H1 (cell line): ENCODE measurements around the gene IL1A. TPM values are rescaled to one million over a fixed set of nuclear protein-coding genes. Genes with fewer than 3 reads are reported as not detected.

ENCODE experiments used
- CTCF ChIA-PET: fragments of 300-600 bp; sonication (Branson Sonifier 250); formaldehyde crosslinking; loops from one replicate; lab custom pipeline; 2021; ENCODE audit not compliant: partially characterized antibody; lab: Charles Lee
- POLR2A ChIA-PET: fragments of 300-600 bp; sonication (Branson Sonifier 250); formaldehyde crosslinking; loops from one replicate; lab custom pipeline; 2021; ENCODE audit warnings: inconsistent platforms; ENCODE audit not compliant: partially characterized antibody; lab: Charles Lee
- DNase-seq, 2 experiments: peaks; one replicate each; pipeline versions ENCODE4 v3.0.0 to v3.0.0-alpha.2; 2010 to 2022; ENCODE audit warnings: low spot score in 2 of 2, low read depth in 1 of 2, mixed read lengths in 1 of 2
- FAIRE-seq: peaks from 2 replicates; lab custom pipeline; 2011; peaks lifted over from hg19 to GRCh38; lab: Jason Lieb, UNC
- H2AFZ ChIP-seq: 2 replicates; pipeline ENCODE4 v1.8.1; 2012; ENCODE audit warnings: low read length, inconsistent platforms
- H2AK5ac ChIP-seq: 2 replicates; pipeline ENCODE4 v1.6.1; 2013; ENCODE audit warnings: low read depth, low read length
- H2BK120ac ChIP-seq: replicated peaks from 2 replicates; pipeline ENCODE3; 2013; ENCODE audit warnings: low read depth, low read length, inconsistent platforms
- H2BK12ac ChIP-seq: 2 replicates; pipeline ENCODE4 v1.6.1; 2013; ENCODE audit warnings: low read depth, low read length
- H2BK15ac ChIP-seq: 2 replicates; pipeline ENCODE4 v1.6.1; 2013; ENCODE audit warnings: low read length
- H2BK20ac ChIP-seq: 2 replicates; pipeline ENCODE4 v1.6.1; 2013; ENCODE audit warnings: low read length
- H2BK5ac ChIP-seq: 2 replicates; pipeline ENCODE4 v1.6.1; 2013; ENCODE audit warnings: low read depth, low read length
- H3K14ac ChIP-seq: 2 replicates; pipeline ENCODE4 v1.6.1; 2013; ENCODE audit warnings: inconsistent platforms; ENCODE audit not compliant: insufficient read length
- H3K18ac ChIP-seq: 2 replicates; pipeline ENCODE4 v1.6.1; 2013; ENCODE audit warnings: low read length; ENCODE audit errors: extremely low read depth
- H3K23ac ChIP-seq: 2 replicates; pipeline ENCODE4 v1.6.1; 2013; ENCODE audit warnings: inconsistent platforms; ENCODE audit not compliant: insufficient read length
- H3K23me2 ChIP-seq: 2 replicates; pipeline ENCODE4 v1.6.1; 2013; ENCODE audit warnings: low read depth, low read length
- H3K27ac ChIP-seq: 2 replicates; pipeline ENCODE4 v1.6.1; 2011; ENCODE audit warnings: low read depth, low read length, inconsistent platforms
- H3K27me3 ChIP-seq, 4 experiments: replicated peaks in 1 of 4; 1 replicate in 1 of 4; 2 replicates in 3 of 4; pipeline versions ENCODE4 v1.6.1 to v1.8.1; 2011 to 2013; ENCODE audit warnings: low read length in 3 of 4, mild to moderate bottlenecking in 3 of 4, inconsistent platforms in 2 of 4, mixed read lengths in 2 of 4, moderate library complexity in 1 of 4; ENCODE audit not compliant: control insufficient read depth in 3 of 4, insufficient read depth in 3 of 4; ENCODE audit errors: extremely low read depth in 1 of 4
- H3K36me3 ChIP-seq, 4 experiments: 2 replicates each; pipeline versions ENCODE4 v1.6.1 to v1.8.1; 2011 to 2013; ENCODE audit warnings: mild to moderate bottlenecking in 4 of 4, low read length in 3 of 4, moderate library complexity in 2 of 4, control low read depth in 1 of 4, inconsistent platforms in 1 of 4; ENCODE audit not compliant: insufficient read depth in 4 of 4, control insufficient read depth in 2 of 4
- H3K4ac ChIP-seq: replicated peaks from 2 replicates; pipeline ENCODE3; 2013; ENCODE audit warnings: low read length, low read depth, mixed read lengths, inconsistent platforms; ENCODE audit not compliant: insufficient read length
- H3K4me1 ChIP-seq, 4 experiments: replicated peaks in 1 of 4; 1 replicate in 1 of 4; 2 replicates in 3 of 4; pipeline versions ENCODE4 v1.6.1 to v1.8.1; 2011 to 2013; ENCODE audit warnings: low read length in 3 of 4, inconsistent platforms in 2 of 4, mixed read lengths in 1 of 4; ENCODE audit not compliant: insufficient read depth in 4 of 4, control insufficient read depth in 3 of 4
- H3K4me2 ChIP-seq, 2 experiments: 2 replicates each; pipeline versions ENCODE4 v1.6.1 to v1.8.1; 2011 to 2013; ENCODE audit warnings: low read depth in 2 of 2, low read length in 2 of 2, control low read depth in 1 of 2, inconsistent platforms in 1 of 2, mild to moderate bottlenecking in 1 of 2; ENCODE audit not compliant: insufficient read depth in 1 of 2
- H3K4me3 ChIP-seq, 4 experiments: fragments of 200-600, 300-600 bp in 1 of 4; sonication (generic), shearing (Covaris generic), sonication (Bioruptor Twin) in 1 of 4; 2 replicates each; pipeline versions ENCODE4 v1.5.1 to v1.8.1; 2011 to 2016; ENCODE audit warnings: low read length in 4 of 4, low read depth in 3 of 4, control low read depth in 2 of 4, inconsistent platforms in 2 of 4, mild to moderate bottlenecking in 2 of 4, mixed read lengths in 1 of 4, moderate library complexity in 1 of 4; ENCODE audit not compliant: insufficient read depth in 2 of 4; ENCODE audit errors: extremely low read depth in 1 of 4
- H3K56ac ChIP-seq: replicated peaks from 2 replicates; pipeline ENCODE3; 2013; ENCODE audit warnings: low read depth, mild to moderate bottlenecking, mixed read lengths, low read length, inconsistent platforms; ENCODE audit not compliant: insufficient read length
- H3K79me1 ChIP-seq: 2 replicates; pipeline ENCODE4 v1.6.1; 2013; ENCODE audit warnings: low read depth, low read length, control low read depth
- H3K79me2 ChIP-seq, 2 experiments: 2 replicates each; pipeline versions ENCODE4 v1.6.1 to v1.8.1; 2012 to 2013; ENCODE audit warnings: low read length in 2 of 2, mild to moderate bottlenecking in 2 of 2, inconsistent platforms in 1 of 2; ENCODE audit not compliant: insufficient read depth in 2 of 2, control insufficient read depth in 1 of 2
- H3K9ac ChIP-seq, 4 experiments: replicated peaks in 1 of 4; 1 replicate in 1 of 4; 2 replicates in 3 of 4; pipeline versions ENCODE4 v1.6.1 to v1.8.1; 2011 to 2013; ENCODE audit warnings: low read depth in 3 of 4, low read length in 3 of 4, control low read depth in 2 of 4, mild to moderate bottlenecking in 2 of 4, moderate library complexity in 2 of 4, inconsistent platforms in 1 of 4; ENCODE audit errors: extremely low read depth in 1 of 4
- H3K9me3 ChIP-seq, 2 experiments: 2 replicates each; pipeline versions ENCODE4 v1.6.1 to v1.8.1; 2012 to 2013; ENCODE audit warnings: mild to moderate bottlenecking in 2 of 2, moderate library complexity in 2 of 2, control low read depth in 1 of 2, inconsistent platforms in 1 of 2, low read depth in 1 of 2, low read length in 1 of 2, mixed read lengths in 1 of 2; ENCODE audit not compliant: insufficient read depth in 2 of 2
- H4K20me1 ChIP-seq, 2 experiments: replicated peaks in 1 of 2; 2 replicates each; pipeline versions ENCODE3 to v1.8.1; 2011 to 2013; ENCODE audit warnings: inconsistent platforms in 2 of 2, low read length in 2 of 2, mild to moderate bottlenecking in 1 of 2; ENCODE audit not compliant: insufficient read depth in 2 of 2, control insufficient read depth in 1 of 2
- H4K5ac ChIP-seq: 2 replicates; pipeline ENCODE4 v1.6.1; 2013; ENCODE audit warnings: low read length, low read depth, mixed read lengths, inconsistent platforms; ENCODE audit not compliant: insufficient read length
- H4K8ac ChIP-seq: 2 replicates; pipeline ENCODE4 v1.8.0; 2013; ENCODE audit warnings: mild to moderate bottlenecking, moderate library complexity, low read length, inconsistent platforms; ENCODE audit not compliant: insufficient read depth; ENCODE audit errors: extremely low read depth
- H4K91ac ChIP-seq: replicated peaks from 2 replicates; pipeline ENCODE3; 2013; ENCODE audit warnings: low read length, mixed read lengths, inconsistent platforms; ENCODE audit not compliant: insufficient read length
- BRCA1 ChIP-seq: IDR thresholded peaks from 2 replicates; pipeline ENCODE4 v1.6.1; 2012; ENCODE audit warnings: low read depth, low read length, improper control_type of control experiment
- CBX5 ChIP-seq: fragments of 300-800, 300-1000 bp; sonication (generic); IDR thresholded peaks from 2 replicates; pipeline ENCODE4 v1.7.1; 2016; ENCODE audit warnings: antibody characterized with exemption, low read length, low read depth
- EGR1 ChIP-seq: IDR thresholded peaks from 2 replicates; pipeline ENCODE4 v1.6.1; 2011; ENCODE audit warnings: low read depth, low read length, borderline replicate concordance
- FOSL1 ChIP-seq: IDR thresholded peaks from 2 replicates; pipeline ENCODE4 v1.6.1; 2011; ENCODE audit warnings: mild to moderate bottlenecking, low read depth, low read length, moderate library complexity; ENCODE audit not compliant: insufficient read depth
- GABPA ChIP-seq: IDR thresholded peaks from 2 replicates; pipeline ENCODE4 v1.6.1; 2011; ENCODE audit warnings: mild to moderate bottlenecking, low read length, moderate library complexity, borderline replicate concordance; ENCODE audit not compliant: insufficient read depth
- GTF2F1 ChIP-seq: IDR thresholded peaks from 2 replicates; pipeline ENCODE4 v1.6.1; 2012; ENCODE audit warnings: low read depth, low read length, improper control_type of control experiment, borderline replicate concordance
- KDM4A ChIP-seq: IDR thresholded peaks from one replicate; pipeline ENCODE4 v1.7.1; 2012; ENCODE audit warnings: low read depth, mild to moderate bottlenecking, moderate library complexity, low read length, inconsistent platforms; ENCODE audit not compliant: severe bottlenecking
- RAD21 ChIP-seq, 2 experiments: IDR thresholded peaks in 1 of 2; conservative IDR thresholded peaks in 1 of 2; 2 replicates each; pipeline ENCODE4 v1.6.1; 2011; ENCODE audit warnings: low read depth in 2 of 2, low read length in 2 of 2, improper control_type of control experiment in 1 of 2, inconsistent platforms in 1 of 2, mild to moderate bottlenecking in 1 of 2, moderate library complexity in 1 of 2
- RBBP5 ChIP-seq: IDR thresholded peaks from 2 replicates; pipeline ENCODE4 v1.7.1; 2012; ENCODE audit warnings: low read depth, mild to moderate bottlenecking, inconsistent platforms, low read length, moderate library complexity, borderline replicate concordance
- RXRA ChIP-seq: IDR thresholded peaks from 2 replicates; pipeline ENCODE4 v1.6.1; 2011; ENCODE audit warnings: low read depth, mild to moderate bottlenecking, low read length, moderate library complexity; ENCODE audit not compliant: insufficient read depth
- SP1 ChIP-seq: IDR thresholded peaks from 2 replicates; pipeline ENCODE4 v1.6.1; 2011; ENCODE audit warnings: low read depth, low read length
- SP4 ChIP-seq: IDR thresholded peaks from 2 replicates; pipeline ENCODE4 v1.6.1; 2012; ENCODE audit warnings: low read length, inconsistent platforms
- SUZ12 ChIP-seq: fragments of 200-600 bp; sonication (generic); IDR thresholded peaks from 2 replicates; pipeline ENCODE4 v1.6.1; 2012; ENCODE audit warnings: mild to moderate bottlenecking, inconsistent platforms, low read length, moderate library complexity, mixed read lengths
- TBP ChIP-seq: IDR thresholded peaks from 2 replicates; pipeline ENCODE4 v1.6.1; 2011; ENCODE audit warnings: low read depth, low read length, improper control_type of control experiment
- YY1 ChIP-seq: IDR thresholded peaks from 2 replicates; pipeline ENCODE4 v1.6.1; 2011; ENCODE audit warnings: low read depth, mild to moderate bottlenecking, low read length
- WGBS, 2 experiments: shearing (Covaris generic) in 1 of 2; methylation state at CpG; one replicate each; pipeline versions ENCODE4 v1.1.6 to v1.1.7; 2013 to 2015; ENCODE audit warnings: low lambda C conversion rate in 2 of 2, mixed read lengths in 2 of 2, inconsistent platforms in 1 of 2, low coverage in 1 of 2, missing lambda C conversion rate in 1 of 2; ENCODE audit not compliant: insufficient replicate concordance in 2 of 2, insufficient coverage in 1 of 2, insufficient read length in 1 of 2; ENCODE audit errors: extremely low coverage in 1 of 2, missing lambda C conversion rate in 1 of 2; 5-methylcytosine and 5-hydroxymethylcytosine counted together
- polyA plus RNA-seq, 7 experiments: library from polyadenylated mRNA; depleted of rRNA in 3 of 7; stranded (reverse) in 5 of 7; unstranded in 2 of 7; fragments of >200 nt in 5 of 7; fragments of 200-250 nt in 2 of 7; gene quantifications; 1 replicate in 5 of 7; 2 replicates in 1 of 7; 4 replicates in 1 of 7; pipeline versions ENCODE4 v1.2.1 to v1.2.3, GENCODE V29; 2011 to 2013; ENCODE audit warnings: missing spikeins in 2 of 7, mixed read lengths in 2 of 7
- total RNA-seq: library from RNA; stranded (reverse); fragmentation: NEBNext Ultra II Directional; extraction: Animal tissue kit (Norgen Biotek cat#: 25700); gene quantifications from 2 replicates; pipeline ENCODE4 v1.2.1, GENCODE V29; 2021

The IL1A gene
- total and polyA plus RNA-seq, 2 of the 8 experiments (the other 6 are each of a cell fraction or from before 2014, with no cell fraction given), result 0.32 to 0.74 TPM

DNA sequence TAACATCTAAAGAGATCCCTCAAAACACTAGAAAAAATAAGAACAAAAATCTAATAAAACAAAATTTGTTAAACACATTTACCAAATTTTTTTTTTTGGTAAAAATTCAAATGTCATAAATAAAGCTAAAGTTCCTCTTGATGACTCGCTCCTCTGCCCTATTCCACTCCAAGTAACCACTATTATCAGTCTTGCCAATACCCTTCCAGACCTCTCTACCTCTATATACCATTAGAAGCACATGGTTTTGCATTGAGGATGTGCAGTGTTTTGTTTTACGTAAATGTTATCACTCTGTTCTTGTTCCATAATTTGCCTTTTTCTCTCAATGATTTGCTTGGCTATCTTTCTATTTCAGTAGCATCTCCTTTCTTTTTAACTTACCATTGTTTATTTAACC is 41.4 kb upstream of the IL1A start:
- WGBS, 2 experiments, result 83% methylated on average over 2 of the region's 2 CpGs; no CpG with 5 or more reads in 1 of the 2 experiments
- FAIRE-seq (no peak), DNase-seq (no peak)
- H3K4me3 ChIP-seq, result no peak overlapping the region
- no peak overlapping the region for H3K56ac ChIP-seq
- peaks cover 0 to 2% (median 0%) of the 10 kb centered on the region in 4 experiments; a peak in 1 of 7 replicates for H3K27me3 ChIP-seq
- H3K4me2 ChIP-seq, result no peak overlapping the region
- H3K4me1 ChIP-seq, result peaks cover 0 to 3% (median 0%) of the 10 kb centered on the region in 4 experiments; a peak in 2 of 7 replicates
- no peaks in the 10 kb centered on the region for H3K23me2 ChIP-seq
- ChIA-PET CTCF (interaction anchor here (1.1 kb wide), 2 partner anchors 59 kb away, joined by 3 to 4 read pairs; no protein-coding TSS in a partner anchor), POLR2A (no interaction called here)
- no peak overlapping the region for H3K18ac ChIP-seq
- H4K5ac ChIP-seq, result no peak overlapping the region
- no peak overlapping the region for H2BK120ac ChIP-seq
- H3K9me3 ChIP-seq, result 0 out of 4 replicates have a peak, but pooled peaks cover 0 to 4% of the 10 kb centered on the region in 2 experiments
- H2BK20ac ChIP-seq, result no peak overlapping the region
- H3K79me1 ChIP-seq, result no peaks in the 10 kb centered on the region
- no peak overlapping the region for H2BK15ac ChIP-seq
- H4K91ac ChIP-seq, result no peak overlapping the region
- H4K8ac ChIP-seq, result no peak overlapping the region
- H4K20me1 ChIP-seq, result no peaks in the 10 kb centered on the region
- H3K23ac ChIP-seq, result no peak overlapping the region
- H3K4ac ChIP-seq, result no peak overlapping the region
- H3K9ac ChIP-seq, result no peak overlapping the region
- no peak overlapping the region for H3K27ac ChIP-seq
- no peak overlapping the region for H2AFZ ChIP-seq
- no peaks in the 10 kb centered on the region for H3K36me3 ChIP-seq
- no peak overlapping the region for H2BK5ac ChIP-seq
- H2AK5ac ChIP-seq, result no peak overlapping the region
- no peaks in the 10 kb centered on the region for H3K79me2 ChIP-seq
- no peak overlapping the region for H2BK12ac ChIP-seq
- H3K14ac ChIP-seq, result no peak overlapping the region
- TF ChIP-seq SP1, result no peak
- TF ChIP-seq FOSL1, result no peak
- TF ChIP-seq GTF2F1, result no peak
- TF ChIP-seq KDM4A, result no peak
- no peak for TF ChIP-seq BRCA1
- no peak for TF ChIP-seq RXRA
- no peak for TF ChIP-seq TBP
- TF ChIP-seq CBX5, result no peak
- TF ChIP-seq RBBP5, result no peak
- TF ChIP-seq GABPA, result no peak
- no peak for TF ChIP-seq SP4
- no peak for TF ChIP-seq SUZ12
- TF ChIP-seq EGR1, result no peak
- no peak for TF ChIP-seq YY1
- TF ChIP-seq RAD21 (IDR thresholded peaks at IDR 0.05 in 1 of 2, conservative IDR thresholded peaks at IDR 0.05 in 1 of 2; ENCODE audit: low read depth in 2 of 2, low read length in 2 of 2), result no peak
